T-cell (primary cell): ENCODE measurements around the gene EFCAB6. TPM values are rescaled to one million over a fixed set of nuclear protein-coding genes. Genes with fewer than 3 reads are reported as not detected.

Source experiments
- ATAC-seq, 4 experiments: fragments of 200-7000 bp in 3 of 4; fragments of 150-1000 bp in 1 of 4; cut with Tn5 transposase; replicated peaks in 1 of 4; 1 replicate in 3 of 4; 2 replicates in 1 of 4; pipeline ENCODE4 v1.10.0; 2021; ENCODE audit warnings: moderate library complexity in 3 of 4, mild to moderate bottlenecking in 2 of 4, moderate number of reproducible peaks in 1 of 4
- CTCF ChIA-PET, 2 donors: fragments of 300-600 bp; sonication (Branson Sonifier 250); formaldehyde crosslinking; loops; one replicate each; lab custom pipeline; 2022; ENCODE audit warnings: antibody characterized with exemption in 2 of 2; lab: Charles Lee
- POLR2A ChIA-PET, 2 donors: fragments of 300-600 bp; sonication (Branson Sonifier 250); formaldehyde crosslinking; loops; one replicate each; lab custom pipeline; 2022; ENCODE audit warnings: antibody characterized with exemption in 2 of 2; lab: Charles Lee
- DNase-seq, 35 experiments: peaks; one replicate each; pipeline versions ENCODE4 v3.0.0 to v3.0.0-alpha.2; 2013 to 2023
- H3K27ac ChIP-seq: one replicate; pipeline ENCODE4 v1.5.1; 2013; ENCODE audit warnings: low read length
- H3K27me3 ChIP-seq, 2 experiments: replicated peaks in 1 of 2; 1 replicate in 1 of 2; 2 replicates in 1 of 2; pipeline versions ENCODE4 v1.6.1 to v1.7.0; 2013; ENCODE audit warnings: low read length in 1 of 2, mixed read lengths in 1 of 2; ENCODE audit not compliant: control insufficient read depth in 2 of 2, insufficient read depth in 2 of 2; ENCODE audit errors: extremely low read depth in 1 of 2
- H3K36me3 ChIP-seq, 2 donors: 1 replicate in 1 of 2; 2 replicates in 1 of 2; pipeline versions ENCODE4 v1.6.1 to v1.7.0; 2013; ENCODE audit warnings: low read length in 1 of 2; ENCODE audit not compliant: control insufficient read depth in 2 of 2, insufficient read depth in 1 of 2; ENCODE audit errors: extremely low read depth in 1 of 2
- H3K4me1 ChIP-seq, 2 experiments: 1 replicate in 1 of 2; 2 replicates in 1 of 2; pipeline versions ENCODE4 v1.6.1 to v1.7.0; 2013; ENCODE audit warnings: low read length in 2 of 2, mixed read lengths in 1 of 2; ENCODE audit not compliant: insufficient read depth in 2 of 2, control insufficient read depth in 1 of 2; ENCODE audit errors: extremely low read depth in 1 of 2
- H3K4me3 ChIP-seq, 2 donors: 1 replicate in 1 of 2; 2 replicates in 1 of 2; pipeline versions ENCODE4 v1.5.1 to v1.7.0; 2013; ENCODE audit warnings: mild to moderate bottlenecking in 2 of 2, low read length in 1 of 2, moderate library complexity in 1 of 2; ENCODE audit not compliant: control insufficient read depth in 1 of 2; ENCODE audit errors: extremely low read depth in 1 of 2
- H3K9me3 ChIP-seq: 2 replicates; pipeline ENCODE4 v1.7.0; 2013
- H3K27ac Mint-ChIP-seq, 2 donors: one replicate each; pipeline ENCODE4 v1.8.0; 2020 to 2021; ENCODE audit warnings: mild to moderate bottlenecking in 2 of 2, mixed read lengths in 2 of 2
- H3K27me3 Mint-ChIP-seq, 2 donors: one replicate each; pipeline ENCODE4 v1.8.0; 2021 to 2022; ENCODE audit warnings: mixed read lengths in 2 of 2
- H3K36me3 Mint-ChIP-seq: one replicate; pipeline ENCODE4 v1.8.0; 2021; ENCODE audit warnings: mixed read lengths
- H3K4me1 Mint-ChIP-seq, 3 donors: one replicate each; pipeline ENCODE4 v1.8.0; 2020 to 2022; ENCODE audit warnings: mixed read lengths in 3 of 3, mild to moderate bottlenecking in 1 of 3
- H3K4me3 Mint-ChIP-seq, 3 donors: one replicate each; pipeline ENCODE4 v1.8.0; 2020 to 2022; ENCODE audit warnings: mild to moderate bottlenecking in 3 of 3, mixed read lengths in 3 of 3, moderate library complexity in 3 of 3
- H3K9me3 Mint-ChIP-seq, 3 donors: one replicate each; pipeline ENCODE4 v1.8.0; 2020 to 2022; ENCODE audit warnings: mixed read lengths in 3 of 3
- WGBS: methylation state at CpG from one replicate; pipeline ENCODE4 v1.1.5; 2013; ENCODE audit warnings: missing lambda C conversion rate; ENCODE audit not compliant: insufficient coverage; 5-methylcytosine and 5-hydroxymethylcytosine counted together
- total RNA-seq, 35 experiments: library from RNA in 6 of 35; stranded (reverse) in 6 of 35; fragments of 120-200 nt in 1 of 35; gene quantifications; one replicate each; pipeline versions ENCODE4 v1.2.1 to v1.2.4 and lab custom pipeline; 2013 to 2026

EFCAB6 gene
- total RNA-seq, 5 donors from 2014 or later (not counting 1 experiment from before 2014, with no cell fraction given): 0.26 to 0.89 (median 0.53) TPM

DNA sequence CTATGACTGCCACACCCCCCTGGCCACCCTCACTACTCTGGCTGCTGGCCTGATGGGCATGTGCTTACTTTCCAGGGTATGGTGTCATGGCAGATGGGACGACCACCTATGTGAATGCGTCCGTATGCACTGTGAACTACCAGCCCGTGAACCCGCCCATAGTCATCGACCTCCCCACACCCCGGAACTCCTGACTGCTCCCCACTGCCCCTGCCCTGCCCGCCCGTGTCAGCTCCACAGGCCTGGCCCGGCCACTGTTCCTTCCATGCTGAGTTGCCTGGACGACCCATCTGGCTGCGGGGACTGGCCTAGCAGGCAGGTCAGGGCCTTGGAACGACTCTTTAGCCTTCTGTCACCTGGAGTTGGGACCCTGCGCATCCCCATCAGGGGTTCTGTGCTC lies 306.7 kb downstream of the EFCAB6 start:
- CTCF ChIA-PET: no interaction called here
- H3K36me3 Mint-ChIP-seq: no peaks in the 10 kb centered on the region
- Histone ChIP-seq H3K9me3 (no peaks in the 10 kb centered on the region), H3K27ac (no peak overlapping the region), H3K36me3 (no peaks in the 10 kb centered on the region), H3K27me3 (peaks cover 0 to 13% of the 10 kb centered on the region in 2 experiments), H3K4me1 (no peaks in the 10 kb centered on the region), H3K4me3 (no peak overlapping the region)
- no peak overlapping the region for H3K4me3 Mint-ChIP-seq
- no peaks in the 10 kb centered on the region for H3K27me3 Mint-ChIP-seq
- no peaks in the 10 kb centered on the region for H3K9me3 Mint-ChIP-seq
- no peak overlapping the region for H3K27ac Mint-ChIP-seq
- ATAC-seq: no peak
- no peak for DNase-seq
- POLR2A ChIA-PET: no interaction called here
- 91% methylated on average over 14 of the region's 14 CpGs for WGBS
- H3K4me1 Mint-ChIP-seq: no peaks in the 10 kb centered on the region

DNA sequence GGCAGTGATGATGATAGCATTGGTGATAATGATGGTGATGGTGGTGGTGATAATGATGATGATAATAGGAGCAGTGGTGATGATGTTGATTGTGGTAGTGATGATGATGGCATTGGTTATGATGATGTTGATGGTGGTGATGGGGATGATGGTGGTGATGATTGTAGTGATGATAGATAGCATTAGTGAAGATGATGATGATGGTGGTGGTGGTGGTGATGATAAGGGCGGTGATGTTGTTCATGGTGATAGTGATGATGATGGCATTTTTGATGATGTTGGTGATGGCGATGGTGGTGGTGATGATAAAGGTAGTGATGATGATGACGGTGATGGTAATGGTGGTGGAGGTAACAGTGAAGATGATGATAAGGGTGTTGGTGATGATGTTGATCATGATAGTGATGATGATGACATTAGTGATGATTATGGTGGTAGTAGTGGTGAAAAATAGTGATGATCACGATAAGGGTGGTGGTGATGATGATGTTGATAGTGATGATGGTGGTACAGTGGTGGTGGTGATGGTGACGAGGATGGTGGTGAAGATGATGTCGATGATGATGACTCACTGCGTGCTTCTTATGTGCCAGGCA lies 307.3 kb downstream of the EFCAB6 start:
- H3K9me3 Mint-ChIP-seq: no peaks in the 10 kb centered on the region
- Histone ChIP-seq H3K9me3 (no peaks in the 10 kb centered on the region), H3K36me3 (no peaks in the 10 kb centered on the region), H3K27me3 (peaks cover 0 to 9% of the 10 kb centered on the region in 2 experiments), H3K27ac (no peak overlapping the region), H3K4me3 (no peak overlapping the region), H3K4me1 (no peaks in the 10 kb centered on the region)
- DNase-seq (no peak), ATAC-seq (no peak)
- POLR2A ChIA-PET: no interaction called here
- H3K27me3 Mint-ChIP-seq: no peaks in the 10 kb centered on the region
- 92% methylated on average over 4 of the region's 7 CpGs for WGBS
- no peaks in the 10 kb centered on the region for H3K4me1 Mint-ChIP-seq
- no peak overlapping the region for H3K27ac Mint-ChIP-seq
- no peaks in the 10 kb centered on the region for H3K36me3 Mint-ChIP-seq
- CTCF ChIA-PET: no interaction called here
- no peak overlapping the region for H3K4me3 Mint-ChIP-seq

DNA sequence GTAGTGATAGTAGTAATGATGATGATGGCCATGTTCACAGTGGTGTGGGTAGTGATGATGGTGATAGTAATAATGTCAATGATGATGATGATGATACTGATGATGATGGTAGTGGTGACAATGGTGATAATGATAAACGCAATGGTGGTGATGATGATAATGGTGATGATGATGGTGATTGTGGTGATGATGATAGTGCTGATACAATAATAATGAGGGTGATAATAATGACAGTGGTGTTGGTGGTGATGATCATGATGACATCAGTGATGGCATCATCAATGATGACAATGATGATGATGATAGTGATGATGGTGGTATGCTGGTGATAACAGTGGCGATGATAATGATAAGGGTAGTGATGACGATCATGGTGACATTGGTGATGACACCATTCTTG lies 308.0 kb downstream of the EFCAB6 start:
- H3K27ac Mint-ChIP-seq: no peak overlapping the region
- CTCF ChIA-PET: no interaction called here
- no peak for DNase-seq
- WGBS: 98% methylated on average over 3 of the region's 3 CpGs
- no peak overlapping the region for H3K27ac ChIP-seq
- no peak for ATAC-seq
- H3K4me3 Mint-ChIP-seq: no peak overlapping the region
- POLR2A ChIA-PET: no interaction called here
- H3K9me3 ChIP-seq: no peaks in the 10 kb centered on the region
- no peaks in the 10 kb centered on the region for H3K27me3 Mint-ChIP-seq
- H3K27me3 ChIP-seq: peaks cover 0 to 9% of the 10 kb centered on the region in 2 experiments
- no peaks in the 10 kb centered on the region for H3K4me1 Mint-ChIP-seq
- H3K4me3 ChIP-seq: no peak overlapping the region
- no peaks in the 10 kb centered on the region for H3K9me3 Mint-ChIP-seq
- H3K36me3 ChIP-seq: no peaks in the 10 kb centered on the region
- H3K36me3 Mint-ChIP-seq: no peaks in the 10 kb centered on the region
- no peaks in the 10 kb centered on the region for H3K4me1 ChIP-seq

DNA sequence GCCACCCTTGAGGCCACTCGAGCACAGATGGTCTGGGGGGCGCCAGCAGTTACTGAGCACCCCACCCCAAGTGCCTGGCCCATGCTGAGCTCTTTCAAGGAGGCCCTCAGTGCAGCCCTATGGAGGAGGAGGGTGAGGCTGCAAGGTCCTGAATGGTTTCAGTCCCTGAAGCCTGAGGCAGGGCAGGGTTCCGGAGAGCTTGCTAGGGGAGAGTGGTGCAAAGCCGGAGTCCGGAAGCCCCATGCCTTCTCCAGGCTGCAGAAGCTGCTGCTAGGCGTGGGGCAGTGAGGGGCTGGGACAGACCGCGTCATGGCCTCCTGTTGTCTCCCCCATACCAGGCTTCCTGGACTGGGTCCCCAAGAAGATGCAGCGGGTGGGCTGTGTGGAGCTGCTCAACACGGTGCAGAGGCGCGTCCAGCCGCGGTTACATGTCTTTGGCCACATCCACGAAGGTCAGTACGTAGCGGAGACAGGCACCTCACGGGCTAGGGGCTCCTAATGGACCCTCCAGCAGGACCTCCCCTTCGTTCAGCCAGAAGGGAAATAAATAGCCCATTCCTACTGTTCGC lies 309.7 kb downstream of the EFCAB6 start:
- Histone ChIP-seq H3K36me3 (no peaks in the 10 kb centered on the region), H3K27me3 (peaks cover 0 to 9% of the 10 kb centered on the region in 2 experiments), H3K9me3 (no peaks in the 10 kb centered on the region), H3K4me1 (no peaks in the 10 kb centered on the region), H3K4me3 (no peak overlapping the region), H3K27ac (no peak overlapping the region)
- ATAC-seq (no peak), DNase-seq (no peak)
- CTCF ChIA-PET: no interaction called here
- Mint-ChIP-seq H3K27me3 (no peaks in the 10 kb centered on the region), H3K4me3 (no peak overlapping the region), H3K9me3 (no peaks in the 10 kb centered on the region), H3K36me3 (no peaks in the 10 kb centered on the region), H3K27ac (no peak overlapping the region), H3K4me1 (no peaks in the 10 kb centered on the region)
- POLR2A ChIA-PET: no interaction called here
- WGBS: 93% methylated on average over 17 of the region's 20 CpGs

DNA sequence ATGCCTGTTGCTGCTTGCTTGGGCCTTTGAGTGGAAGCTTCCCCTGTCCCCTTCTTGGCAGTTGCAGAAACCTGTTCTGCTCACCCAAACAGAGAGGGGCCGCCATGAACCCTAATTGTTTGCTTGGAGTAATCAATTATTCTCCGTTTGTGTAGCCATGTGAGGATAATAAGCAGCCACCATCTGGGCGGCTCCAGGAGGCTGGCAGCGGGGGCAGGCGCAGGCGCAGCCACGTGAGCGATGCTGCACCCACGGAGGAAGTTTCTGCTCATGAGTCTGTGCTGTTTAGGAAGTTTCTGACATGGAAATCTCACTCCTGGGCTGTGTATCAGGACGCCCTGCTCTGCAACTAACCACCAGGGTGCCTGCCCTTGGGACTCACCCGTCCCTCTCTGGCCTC lies 310.2 kb downstream of the EFCAB6 start:
- H3K9me3 ChIP-seq: no peaks in the 10 kb centered on the region
- peaks cover 0 to 9% of the 10 kb centered on the region in 2 experiments for H3K27me3 ChIP-seq
- no peak overlapping the region for H3K4me3 Mint-ChIP-seq
- H3K36me3 ChIP-seq: no peaks in the 10 kb centered on the region
- WGBS: 73% methylated on average over 10 of the region's 11 CpGs
- H3K4me1 Mint-ChIP-seq: no peaks in the 10 kb centered on the region
- DNase-seq: no peak
- no peak overlapping the region for H3K27ac ChIP-seq
- H3K27me3 Mint-ChIP-seq: no peaks in the 10 kb centered on the region
- H3K4me1 ChIP-seq: no peaks in the 10 kb centered on the region
- CTCF ChIA-PET: no interaction called here
- H3K27ac Mint-ChIP-seq: no peak overlapping the region
- POLR2A ChIA-PET: no interaction called here
- no peaks in the 10 kb centered on the region for H3K36me3 Mint-ChIP-seq
- H3K9me3 Mint-ChIP-seq: no peaks in the 10 kb centered on the region
- H3K4me3 ChIP-seq: no peak overlapping the region
- ATAC-seq: no peak

DNA sequence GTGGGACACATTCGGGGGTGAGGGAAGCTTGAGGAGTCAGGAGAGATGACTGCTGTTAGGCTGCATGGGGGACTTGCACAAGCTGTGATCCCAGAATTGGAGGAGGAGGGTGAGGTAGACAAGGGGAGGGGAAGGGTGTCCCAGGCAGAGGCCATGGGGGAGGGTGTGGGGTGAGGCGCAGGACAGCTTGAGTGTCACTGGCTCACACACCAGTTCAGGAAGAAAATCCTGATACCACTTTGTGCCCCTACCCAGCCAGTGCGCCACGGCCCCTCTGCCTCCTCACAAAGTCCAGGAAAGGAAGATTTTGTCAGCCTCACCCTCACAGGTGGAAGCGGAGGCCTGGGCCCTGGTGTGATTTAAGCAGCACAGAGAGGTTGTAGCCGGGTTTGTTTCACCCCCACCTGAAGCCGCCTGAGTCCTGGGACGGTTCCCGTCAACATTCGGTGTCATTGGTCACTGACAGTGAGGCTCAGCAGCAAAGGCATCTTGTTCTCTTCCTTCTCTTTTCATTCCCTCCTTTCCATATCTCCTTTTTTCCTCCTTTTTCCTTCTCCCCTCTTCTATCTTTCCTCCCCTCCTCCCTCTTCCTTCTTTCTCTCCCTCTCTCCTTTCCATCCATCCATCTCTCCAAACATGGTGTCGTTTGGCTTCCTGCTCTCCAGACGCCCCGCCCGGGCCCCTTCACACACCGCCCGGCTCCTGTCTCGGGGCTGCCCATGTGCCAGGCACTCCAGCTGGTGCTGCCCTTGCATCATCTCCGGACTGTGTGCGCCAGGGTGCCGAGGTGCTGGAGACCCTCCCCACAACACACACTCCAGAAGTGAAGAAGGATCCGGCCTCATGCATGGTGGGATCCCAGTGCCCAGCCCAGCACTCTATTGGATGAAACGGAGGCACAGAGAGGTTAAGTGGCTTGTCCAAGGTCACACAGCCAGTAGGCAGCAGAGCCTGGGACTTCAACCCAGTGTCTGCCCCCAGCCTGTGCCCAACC lies 311.0 kb downstream of the EFCAB6 start:
- WGBS: 82% methylated on average over 17 of the region's 22 CpGs
- Histone ChIP-seq H3K4me3 (no peak overlapping the region), H3K36me3 (no peaks in the 10 kb centered on the region), H3K27me3 (peaks cover 0 to 9% of the 10 kb centered on the region in 2 experiments), H3K27ac (no peak overlapping the region), H3K9me3 (no peaks in the 10 kb centered on the region), H3K4me1 (no peaks in the 10 kb centered on the region)
- Mint-ChIP-seq H3K4me3 (no peak overlapping the region), H3K4me1 (no peaks in the 10 kb centered on the region), H3K36me3 (no peaks in the 10 kb centered on the region), H3K27ac (no peak overlapping the region), H3K9me3 (no peaks in the 10 kb centered on the region), H3K27me3 (no peaks in the 10 kb centered on the region)
- no peak for DNase-seq
- ATAC-seq: no peak
- ChIA-PET CTCF (no interaction called here), POLR2A (no interaction called here)
